Spleen (tissue), 11 donors: ENCODE results near the gene CACNB1. TPM values are rescaled to one million over a fixed set of nuclear protein-coding genes. Genes with fewer than 3 reads are reported as not detected.

Experiments used
- DNase-seq: peaks from one replicate; pipeline ENCODE4 v3.0.0-alpha.2; 2020
- H3K27ac ChIP-seq, 8 donors: fragments of 200-600 bp; sonication (generic) in 7 of 8; 1 replicate in 4 of 8; 2 replicates in 4 of 8; pipeline versions ENCODE4 v1.5.0 to v1.8.0; 2016 to 2021; ENCODE audit warnings: inconsistent platforms in 4 of 8, mild to moderate bottlenecking in 4 of 8, moderate library complexity in 1 of 8
- H3K27me3 ChIP-seq, 7 donors: fragments of 200-600 bp; sonication (generic) in 6 of 7; replicated peaks in 1 of 7; 1 replicate in 4 of 7; 2 replicates in 3 of 7; pipeline versions ENCODE4 v1.5.0 to v1.8.0; 2016 to 2021; ENCODE audit warnings: inconsistent platforms in 3 of 7, mild to moderate bottlenecking in 1 of 7
- H3K36me3 ChIP-seq, 6 donors: fragments of 200-600 bp; sonication (generic) in 5 of 6; 1 replicate in 4 of 6; 2 replicates in 2 of 6; pipeline versions ENCODE4 v1.5.0 to v1.8.0; 2016 to 2021; ENCODE audit warnings: inconsistent platforms in 2 of 6
- H3K4me1 ChIP-seq, 6 donors: fragments of 200-600 bp; sonication (generic) in 5 of 6; 1 replicate in 3 of 6; 2 replicates in 3 of 6; pipeline versions ENCODE4 v1.5.0 to v1.8.0; 2016 to 2021; ENCODE audit warnings: inconsistent platforms in 3 of 6
- H3K4me3 ChIP-seq, 8 donors: fragments of 200-600 bp; sonication (generic) in 7 of 8; 1 replicate in 4 of 8; 2 replicates in 4 of 8; pipeline versions ENCODE4 v1.5.0 to v1.8.0; 2016 to 2021; ENCODE audit warnings: inconsistent platforms in 4 of 8, mild to moderate bottlenecking in 4 of 8, moderate library complexity in 2 of 8
- H3K9me3 ChIP-seq, 8 donors: fragments of 200-600 bp; sonication (generic) in 7 of 8; 1 replicate in 4 of 8; 2 replicates in 4 of 8; pipeline versions ENCODE4 v1.5.0 to v1.8.0; 2016 to 2021; ENCODE audit warnings: inconsistent platforms in 4 of 8
- POLR2A ChIP-seq, 3 donors: fragments of 450-650 bp; IDR thresholded peaks; one replicate each; pipeline ENCODE4 v1.5.1; 2017; ENCODE audit warnings: antibody characterized with exemption in 3 of 3, mild to moderate bottlenecking in 1 of 3
- POLR2AphosphoS5 ChIP-seq, 3 donors: sonication (generic); formaldehyde crosslinking; IDR thresholded peaks; one replicate each; pipeline ENCODE4 v1.5.1; 2017; ENCODE audit warnings: antibody characterized with exemption in 3 of 3
- WGBS, 5 donors: extraction: QIAGEN DNeasy Blood & Tissue Kit in 3 of 5; methylation state at CpG; one replicate each; pipeline versions ENCODE4 v1.1.5 to v1.1.7; 2013 to 2018; 5-methylcytosine and 5-hydroxymethylcytosine counted together
- intact Hi-C: fragments of 100-400 bp; cut with DNase I; formaldehyde crosslinking; loops from one replicate; pipeline ENCODE4 v1.15.0; 2023; ENCODE audit warnings: low total_unique reads
- polyA plus RNA-seq, 3 donors: library from polyadenylated mRNA; stranded (reverse); fragments of 200-250 nt; gene quantifications; one replicate each; pipeline ENCODE4 v1.2.1, GENCODE V29; 2013
- total RNA-seq, 7 donors: library from RNA; depleted of rRNA in 3 of 7; stranded (reverse); fragments of >200 nt in 3 of 7; fragmentation: NEBNext Ultra II Directional in 4 of 7; extraction: Animal tissue kit (Norgen Biotek cat#: 25700) in 4 of 7; gene quantifications; one replicate each; pipeline versions ENCODE4 v1.1.0 to v1.2.1, GENCODE V29; 2016 to 2021
- TF ChIP-seq, protein P1 (sequence below), 11 experiments: fragments of 200-600 bp in 7 of 11; fragments of 450-650 bp in 4 of 11; sonication (generic) in 4 of 11; IDR thresholded peaks in 8 of 11; conservative IDR thresholded peaks in 3 of 11; 1 replicate in 7 of 11; 2 replicates in 4 of 11; pipeline versions ENCODE4 v1.4.0 to v1.8.0; 2016 to 2021; ENCODE audit warnings: antibody characterized with exemption in 11 of 11, inconsistent platforms in 4 of 11, mild to moderate bottlenecking in 1 of 11
- donor health status: healthy with polysubstance abuse.
- donor health status: DM: no; HTN: no; CAD: no; lungs with moderate emphysema.
- donor health status: DM: no; HTN: no; CAD: no.
- donor health status: Bipolar disorder and iron deficiency.
- donor health status: healthy.
- donor health status: DM: no; HTN: no; CAD: no.
- donor health status: DM: yes; HTN: yes; CAD: no.

Gene CACNB1
- total and polyA plus RNA-seq, 10 donors: 2.0 to 11.9 (median 6.7) TPM

DNA sequence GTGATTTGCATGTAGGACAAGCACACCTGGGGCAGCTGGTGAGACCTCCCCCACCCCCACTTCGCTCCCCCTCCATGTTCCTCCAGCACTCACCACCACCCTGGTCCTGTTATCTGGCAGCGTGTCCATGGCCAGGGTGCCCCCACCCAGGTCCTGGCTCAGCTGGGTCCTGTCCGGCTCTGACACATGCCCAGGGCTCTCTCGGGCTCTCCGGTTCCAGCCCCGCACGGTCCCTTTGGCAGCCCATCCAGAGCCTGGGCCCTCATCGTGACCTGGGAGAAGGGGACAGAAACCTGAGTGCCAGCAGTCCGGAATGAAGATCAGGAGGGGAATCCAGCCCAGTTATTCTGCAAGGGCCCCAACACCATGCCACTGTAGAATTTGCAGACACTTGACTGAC, 57.9 kb downstream of the CACNB1 start:
- H3K27ac ChIP-seq: no peak overlapping the region
- H3K4me3 ChIP-seq: no peak overlapping the region
- no peak for DNase-seq
- H3K4me1 ChIP-seq: no peaks in the 10 kb centered on the region
- intact Hi-C loops: no loop called here
- no peaks in the 10 kb centered on the region for H3K27me3 ChIP-seq
- H3K36me3 ChIP-seq: no peaks in the 10 kb centered on the region
- TF ChIP-seq POLR2AphosphoS5 (IDR thresholded peaks at IDR 0.05) (no peak), POLR2A (IDR thresholded peaks at IDR 0.05) (no peak)
- TF ChIP-seq, protein P1, sequence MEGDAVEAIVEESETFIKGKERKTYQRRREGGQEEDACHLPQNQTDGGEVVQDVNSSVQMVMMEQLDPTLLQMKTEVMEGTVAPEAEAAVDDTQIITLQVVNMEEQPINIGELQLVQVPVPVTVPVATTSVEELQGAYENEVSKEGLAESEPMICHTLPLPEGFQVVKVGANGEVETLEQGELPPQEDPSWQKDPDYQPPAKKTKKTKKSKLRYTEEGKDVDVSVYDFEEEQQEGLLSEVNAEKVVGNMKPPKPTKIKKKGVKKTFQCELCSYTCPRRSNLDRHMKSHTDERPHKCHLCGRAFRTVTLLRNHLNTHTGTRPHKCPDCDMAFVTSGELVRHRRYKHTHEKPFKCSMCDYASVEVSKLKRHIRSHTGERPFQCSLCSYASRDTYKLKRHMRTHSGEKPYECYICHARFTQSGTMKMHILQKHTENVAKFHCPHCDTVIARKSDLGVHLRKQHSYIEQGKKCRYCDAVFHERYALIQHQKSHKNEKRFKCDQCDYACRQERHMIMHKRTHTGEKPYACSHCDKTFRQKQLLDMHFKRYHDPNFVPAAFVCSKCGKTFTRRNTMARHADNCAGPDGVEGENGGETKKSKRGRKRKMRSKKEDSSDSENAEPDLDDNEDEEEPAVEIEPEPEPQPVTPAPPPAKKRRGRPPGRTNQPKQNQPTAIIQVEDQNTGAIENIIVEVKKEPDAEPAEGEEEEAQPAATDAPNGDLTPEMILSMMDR (IDR thresholded peaks at IDR 0.05 in 8 of 11, conservative IDR thresholded peaks at IDR 0.05 in 3 of 11): no peak
- 90 to 99% (median 94%) methylated on average over 9 of the region's 9 CpGs for WGBS, 5 donors
- H3K9me3 ChIP-seq: peaks cover 0 to 6% (median 2%) of the 10 kb centered on the region in 8 donors

DNA sequence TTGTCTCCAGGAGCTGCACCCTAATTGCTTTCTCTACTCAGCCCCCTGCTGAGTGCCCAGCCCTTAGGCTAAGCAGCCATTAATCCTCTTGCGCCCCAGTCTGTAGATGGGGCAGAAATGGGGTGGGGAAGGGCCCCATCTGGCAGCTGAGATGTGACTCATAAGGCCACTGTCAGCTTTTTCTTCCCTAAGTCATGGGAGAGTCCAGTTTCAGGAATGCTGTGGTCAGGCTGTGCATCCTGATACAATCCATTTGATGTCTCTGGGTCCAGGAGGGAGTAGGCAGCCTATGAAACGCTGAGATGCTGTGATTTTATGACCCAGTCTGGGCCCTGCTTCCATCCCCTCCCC, 58.3 kb downstream of the CACNB1 start:
- H3K4me1 ChIP-seq: no peaks in the 10 kb centered on the region
- no peak overlapping the region for H3K27ac ChIP-seq
- TF ChIP-seq, protein P1 (IDR thresholded peaks at IDR 0.05 in 8 of 11, conservative IDR thresholded peaks at IDR 0.05 in 3 of 11): no peak
- TF ChIP-seq POLR2A (IDR thresholded peaks at IDR 0.05) (no peak), POLR2AphosphoS5 (IDR thresholded peaks at IDR 0.05) (no peak)
- no peaks in the 10 kb centered on the region for H3K27me3 ChIP-seq
- 76 to 90% (median 82%) methylated on average over 2 of the region's 2 CpGs for WGBS, 5 donors
- H3K9me3 ChIP-seq: peaks cover 0 to 6% (median 2%) of the 10 kb centered on the region in 8 donors
- intact Hi-C loops: no loop called here
- no peaks in the 10 kb centered on the region for H3K36me3 ChIP-seq
- DNase-seq: no peak
- no peak overlapping the region for H3K4me3 ChIP-seq

DNA sequence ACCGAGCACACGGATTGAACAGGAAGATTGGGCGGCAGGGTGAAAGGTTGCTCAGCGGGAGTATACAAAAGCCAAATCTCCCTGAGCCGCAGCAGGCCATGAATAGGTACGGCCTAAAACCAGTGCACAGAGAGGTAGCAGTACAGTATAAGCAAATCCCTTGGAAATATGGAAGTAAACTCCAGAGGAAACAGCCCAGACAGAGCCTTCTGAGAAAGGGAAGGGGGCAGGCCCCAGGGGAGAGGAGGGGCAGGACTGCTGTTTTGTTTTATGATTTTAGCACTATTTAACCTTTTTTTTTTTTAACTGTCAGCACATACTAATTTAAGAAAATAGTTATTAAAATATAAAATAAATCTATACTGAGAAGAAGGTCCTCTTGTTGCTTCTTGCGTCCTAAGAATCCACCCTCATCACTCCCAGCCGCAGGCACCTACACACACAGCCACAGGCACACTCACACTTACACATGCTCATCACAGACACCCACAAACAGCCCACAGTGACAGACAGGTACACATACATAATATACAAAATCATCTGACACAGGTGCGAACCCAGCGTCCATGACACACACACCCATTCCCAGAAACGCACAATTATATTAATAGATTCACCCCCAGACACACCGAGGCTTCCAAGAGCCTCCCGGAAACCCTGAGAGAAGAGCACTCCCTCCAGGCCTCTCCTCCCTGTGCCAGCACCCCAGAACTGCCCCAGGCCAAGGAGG, 58.9 kb downstream of the CACNB1 start:
- WGBS, 5 donors: 83 to 93% (median 91%) methylated on average over 13 of the region's 13 CpGs
- intact Hi-C loops: no loop called here
- TF ChIP-seq, protein P1 (IDR thresholded peaks at IDR 0.05 in 8 of 11, conservative IDR thresholded peaks at IDR 0.05 in 3 of 11): no peak
- TF ChIP-seq POLR2AphosphoS5 (IDR thresholded peaks at IDR 0.05) (no peak), POLR2A (IDR thresholded peaks at IDR 0.05) (no peak)

DNA sequence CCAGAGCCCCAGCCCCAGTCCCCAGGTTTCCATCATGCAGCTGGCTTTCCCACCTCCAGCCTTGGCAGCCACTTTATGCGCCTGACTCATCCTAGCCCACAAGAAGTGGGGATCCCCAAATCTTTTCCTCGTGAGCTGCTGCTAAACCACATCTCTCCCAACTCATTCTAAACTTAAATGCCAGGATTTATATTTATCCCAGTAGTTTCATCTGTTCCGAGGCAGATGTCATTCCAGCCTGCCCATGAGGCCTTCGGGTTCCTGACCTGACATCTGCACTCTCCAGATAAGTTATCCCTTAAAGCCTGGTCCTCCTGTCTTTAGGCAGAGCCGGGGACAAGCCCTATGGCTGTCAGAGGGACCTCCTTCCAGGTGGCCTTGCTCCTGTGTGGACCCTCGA, 62.6 kb downstream of the CACNB1 start:
- WGBS, 5 donors: 75 to 83% (median 80%) methylated on average over 6 of the region's 6 CpGs
- Histone ChIP-seq H3K36me3 (no peaks in the 10 kb centered on the region), H3K4me1 (no peaks in the 10 kb centered on the region), H3K27me3 (no peaks in the 10 kb centered on the region), H3K4me3 (no peak overlapping the region), H3K27ac (no peak overlapping the region), H3K9me3 (no peaks in the 10 kb centered on the region)
- intact Hi-C loops: no loop called here
- DNase-seq: no peak
- TF ChIP-seq POLR2A (IDR thresholded peaks at IDR 0.05) (no peak), POLR2AphosphoS5 (IDR thresholded peaks at IDR 0.05) (no peak)
- TF ChIP-seq, protein P1 (IDR thresholded peaks at IDR 0.05 in 8 of 11, conservative IDR thresholded peaks at IDR 0.05 in 3 of 11): no peak

More for the DNA sequence above, 58.9 kb downstream of the CACNB1 start:
- no peak for DNase-seq
- H3K27ac ChIP-seq: no peak overlapping the region
- no peaks in the 10 kb centered on the region for H3K27me3 ChIP-seq
- no peaks in the 10 kb centered on the region for H3K4me1 ChIP-seq
- H3K4me3 ChIP-seq: no peak overlapping the region
- peaks cover 0 to 6% (median 2%) of the 10 kb centered on the region in 8 donors for H3K9me3 ChIP-seq
- H3K36me3 ChIP-seq: no peaks in the 10 kb centered on the region
